ENCODE measurements around the gene COLGALT1.

The COLGALT1 gene

DNA sequence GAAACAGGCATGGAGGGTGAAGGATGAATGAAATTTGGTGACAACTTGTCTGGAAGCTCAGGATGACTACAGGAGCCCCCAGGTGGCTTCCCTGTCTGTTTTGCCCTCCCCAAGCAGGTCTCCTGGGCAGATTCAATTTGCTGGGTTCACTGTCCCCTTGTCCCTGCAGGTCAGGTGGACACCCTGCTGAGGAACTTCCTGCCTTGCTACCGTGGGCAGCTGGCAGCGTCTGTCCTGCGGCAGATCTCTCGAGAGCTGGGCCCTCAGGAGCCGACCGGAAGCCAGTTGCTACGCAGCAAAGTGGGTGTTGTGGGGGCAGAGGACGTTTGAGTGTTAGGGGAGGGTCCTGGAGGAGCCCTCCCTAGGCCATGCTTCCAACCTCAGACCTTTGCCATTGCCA, 24.9 kb upstream of the COLGALT1 start:
- in situ Hi-C loops (cut with HindIII; ENCODE audit: low sequenced_read_pairs), result no loop called here

DNA sequence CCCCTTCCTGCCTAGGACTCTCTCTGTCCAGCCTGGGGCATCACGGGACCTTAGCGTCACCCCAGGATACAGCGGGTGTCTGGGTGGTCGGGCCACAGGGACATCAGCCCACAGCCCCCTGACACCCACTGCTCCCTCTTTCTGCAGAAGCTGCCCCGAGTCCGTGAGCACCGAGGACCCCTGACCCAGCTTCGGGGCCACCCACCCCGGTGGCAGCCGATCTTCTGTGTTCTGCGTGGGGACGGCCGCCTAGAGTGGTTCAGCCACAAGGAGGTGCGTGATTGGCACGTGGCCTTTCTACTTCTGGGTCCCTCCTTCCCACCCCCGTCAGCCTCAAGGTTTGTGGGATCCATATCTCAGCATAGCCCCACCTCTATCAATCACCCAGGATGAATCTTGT, 23.3 kb upstream of the COLGALT1 start:
- in situ Hi-C loops (cut with HindIII; ENCODE audit: low sequenced_read_pairs), result no loop called here

DNA sequence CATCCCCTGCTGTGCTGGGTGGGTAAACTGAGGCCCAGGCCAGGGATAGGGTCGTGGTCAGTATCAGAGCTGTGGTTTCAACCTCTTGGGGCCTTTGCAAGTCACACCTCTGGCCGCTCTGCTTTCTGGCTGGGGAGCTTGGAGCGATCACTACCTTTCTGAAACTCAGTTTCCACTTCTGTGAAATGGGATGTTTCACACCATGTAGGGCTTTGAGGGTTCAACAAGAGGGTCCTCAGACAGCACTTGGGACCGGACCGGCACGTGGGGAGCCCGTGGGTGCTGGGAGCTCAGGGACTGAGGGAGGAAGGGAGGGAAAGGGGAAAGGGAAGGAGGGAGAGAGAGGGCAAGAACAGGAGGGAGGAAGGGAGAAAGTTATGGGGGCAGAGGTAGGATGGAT, 22.9 kb upstream of the COLGALT1 start:
- in situ Hi-C loops (cut with HindIII; ENCODE audit: low sequenced_read_pairs), result no loop called here

- in situ Hi-C loops (cut with HindIII; ENCODE audit: low sequenced_read_pairs), result no loop called here
These were observed 20.7 kb upstream of the COLGALT1 start for GRCh38 chr19:17534767-17535166.

DNA sequence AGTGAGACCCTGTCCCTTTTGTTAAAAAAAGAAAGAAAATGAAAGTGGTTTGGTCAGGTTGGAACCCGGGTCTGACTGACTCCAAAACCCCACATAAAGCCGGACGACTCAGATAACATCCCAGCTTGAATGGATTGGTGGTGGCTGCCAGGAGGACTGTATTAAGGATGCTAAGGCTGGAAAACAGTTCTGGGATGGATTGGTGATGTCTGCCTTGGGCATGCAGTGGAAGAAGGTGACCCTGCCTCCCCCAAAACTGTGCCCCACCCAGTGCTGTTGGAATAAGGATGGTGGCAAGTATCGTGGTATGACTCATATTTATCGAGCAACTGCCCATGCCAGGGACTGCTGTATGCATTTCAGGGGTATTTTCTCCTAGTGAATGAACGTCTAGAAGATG, 18.5 kb upstream of the COLGALT1 start:
- in situ Hi-C loops (cut with HindIII; ENCODE audit: low sequenced_read_pairs), result no loop called here

- in situ Hi-C loops (cut with HindIII; ENCODE audit: low sequenced_read_pairs), result no loop called here
These were observed 16.7 kb upstream of the COLGALT1 start for GRCh38 chr19:17538684-17539237.

DNA sequence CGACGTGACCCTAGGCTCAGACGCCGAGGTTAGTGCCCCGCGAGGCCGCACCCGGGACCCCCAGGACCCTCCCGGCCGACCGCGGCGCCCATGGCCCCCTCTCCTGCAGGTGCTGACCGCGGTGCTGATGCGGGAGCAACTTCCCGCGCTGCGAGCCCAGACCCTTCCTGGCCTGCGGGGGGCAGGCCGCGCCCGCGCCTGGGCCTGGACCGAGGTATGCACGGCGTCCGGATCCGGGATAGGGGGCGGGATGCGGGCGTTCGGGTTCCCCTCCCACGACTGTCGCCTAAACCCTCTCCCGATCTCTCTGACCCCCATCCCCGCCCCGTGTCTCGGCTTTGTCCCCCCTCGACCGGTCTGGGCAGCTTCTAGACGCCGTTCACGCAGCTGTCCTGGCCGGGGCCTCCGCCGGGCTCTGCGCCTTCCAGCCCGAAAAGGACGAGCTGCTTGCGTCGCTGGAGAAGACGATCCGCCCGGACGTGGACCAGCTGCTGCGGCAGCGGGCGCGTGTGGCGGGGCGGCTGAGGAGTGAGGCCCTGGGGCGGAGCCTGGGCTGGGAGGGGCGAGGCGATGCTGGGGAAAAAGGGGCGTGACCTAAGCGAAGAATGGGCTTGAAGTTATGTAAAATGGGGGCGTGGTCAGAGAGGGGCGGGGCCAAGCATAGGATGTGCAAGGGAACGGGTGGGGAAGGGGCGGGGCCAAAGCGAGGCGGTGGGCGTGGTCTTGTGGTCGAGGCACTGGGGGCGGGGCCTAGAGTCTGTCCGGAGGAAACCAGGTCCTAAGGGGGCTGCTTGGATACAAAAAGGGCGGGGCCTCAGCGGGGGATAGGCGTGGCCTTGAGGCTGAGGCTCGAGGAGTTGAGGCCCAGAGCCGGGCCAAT, 16.0 kb upstream of the COLGALT1 start:
- in situ Hi-C loops (cut with HindIII; ENCODE audit: low sequenced_read_pairs), result no loop called here

GRCh38 chr19:17540174-17540573, 15.3 kb upstream of the COLGALT1 start:
- in situ Hi-C loops (cut with HindIII; ENCODE audit: low sequenced_read_pairs), result no loop called here

GRCh38 chr19:17541184-17541759, 14.2 kb upstream of the COLGALT1 start:
- in situ Hi-C loops (cut with HindIII; ENCODE audit: low sequenced_read_pairs), result no loop called here

DNA sequence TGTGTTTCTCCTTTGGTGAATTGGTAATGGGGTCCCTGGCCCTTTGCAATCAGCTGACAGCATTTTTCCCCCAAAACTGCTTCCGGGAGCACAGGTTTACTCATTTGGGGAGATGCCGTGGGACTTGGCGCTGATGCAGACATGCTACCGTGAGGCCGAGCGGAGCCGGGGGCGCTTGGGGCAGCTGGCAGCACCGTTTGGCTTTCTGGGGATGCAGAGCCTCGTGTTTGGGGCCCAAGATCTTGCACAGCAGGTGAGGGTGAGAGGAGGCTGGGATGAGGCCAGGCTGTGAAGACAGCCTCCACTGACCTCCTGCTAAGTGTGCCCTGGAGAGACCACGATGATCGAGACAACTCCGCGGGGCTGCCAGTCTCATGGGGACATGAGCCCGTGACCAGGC, 13.4 kb upstream of the COLGALT1 start:
- in situ Hi-C loops (cut with HindIII; ENCODE audit: low sequenced_read_pairs), result no loop called here

DNA sequence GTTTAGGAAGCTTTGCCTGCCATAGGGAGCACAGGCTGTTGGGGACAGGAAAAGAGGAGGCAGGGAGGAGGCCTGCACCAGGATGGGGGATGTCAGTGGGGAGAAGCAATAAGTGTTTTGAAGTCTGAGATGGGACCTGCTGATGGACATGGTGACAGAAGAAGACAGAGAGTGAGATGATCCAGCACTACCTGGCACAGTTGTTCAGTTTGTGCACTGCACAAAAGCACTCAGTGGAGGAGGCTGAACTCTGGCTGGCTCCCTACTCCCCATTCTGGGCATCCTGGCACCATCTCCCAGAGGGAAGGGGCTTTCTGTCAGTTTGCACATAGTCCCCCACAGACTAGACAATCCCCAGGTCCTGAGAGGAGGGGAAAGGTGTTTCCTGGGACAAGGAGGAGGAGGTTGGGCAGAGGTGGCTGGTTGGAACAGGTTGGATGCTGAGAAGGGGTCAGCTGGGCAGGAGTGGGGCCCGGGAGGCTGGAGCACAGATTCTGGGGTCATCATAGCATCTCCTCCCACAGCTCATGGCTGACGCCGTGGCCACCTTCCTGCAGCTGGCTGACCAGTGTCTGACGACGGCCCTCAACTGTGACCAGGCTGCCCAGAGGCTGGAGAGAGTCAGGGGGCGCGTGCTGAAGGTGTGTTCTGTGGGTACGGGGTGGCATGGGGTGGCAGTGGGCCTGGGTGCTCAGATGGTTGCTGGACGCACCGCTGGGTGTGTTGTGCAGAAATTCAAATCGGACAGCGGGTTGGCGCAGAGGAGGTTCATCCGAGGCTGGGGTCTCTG, 12.5 kb upstream of the COLGALT1 start:
- in situ Hi-C loops (cut with HindIII; ENCODE audit: low sequenced_read_pairs), result no loop called here

GRCh38 chr19:17543986-17544385, 11.5 kb upstream of the COLGALT1 start:
- in situ Hi-C loops (cut with HindIII; ENCODE audit: low sequenced_read_pairs), result no loop called here

GRCh38 chr19:17544418-17544817, 11.0 kb upstream of the COLGALT1 start:
- in situ Hi-C loops (cut with HindIII; ENCODE audit: low sequenced_read_pairs), result no loop called here

DNA sequence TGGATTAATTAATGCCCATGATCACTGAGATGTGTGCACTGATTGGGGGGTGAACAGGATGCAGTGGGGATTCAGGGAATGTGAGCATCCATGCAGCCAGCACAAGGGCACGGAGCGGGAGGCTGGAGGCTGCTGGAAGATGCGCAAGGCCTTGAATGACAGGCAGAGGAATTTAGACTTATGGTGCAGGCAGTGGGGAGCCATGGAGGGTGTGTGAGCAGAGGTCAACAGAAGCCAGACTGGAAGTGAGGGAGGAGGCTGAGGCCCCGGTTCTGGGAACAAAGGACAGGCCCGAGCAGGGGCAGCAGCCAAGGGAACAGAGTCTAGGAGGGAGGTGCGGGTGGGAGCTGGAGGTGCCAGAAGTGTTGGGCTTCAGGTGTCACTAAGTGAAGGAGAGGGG, 7.3 kb upstream of the COLGALT1 start:
- in situ Hi-C loops (cut with HindIII; ENCODE audit: low sequenced_read_pairs), result no loop called here

GRCh38 chr19:17549085-17549740, 6.2 kb upstream of the COLGALT1 start:
- in situ Hi-C loops (cut with HindIII; ENCODE audit: low sequenced_read_pairs), result no loop called here

GRCh38 chr19:17550076-17550667, 5.3 kb upstream of the COLGALT1 start:
- in situ Hi-C loops (cut with HindIII; ENCODE audit: low sequenced_read_pairs), result loop anchor here (25.0 kb wide), 1 partner anchor 238 kb away; the partner anchor contains the start of genes ABHD8, DDA1 and MRPL34

DNA sequence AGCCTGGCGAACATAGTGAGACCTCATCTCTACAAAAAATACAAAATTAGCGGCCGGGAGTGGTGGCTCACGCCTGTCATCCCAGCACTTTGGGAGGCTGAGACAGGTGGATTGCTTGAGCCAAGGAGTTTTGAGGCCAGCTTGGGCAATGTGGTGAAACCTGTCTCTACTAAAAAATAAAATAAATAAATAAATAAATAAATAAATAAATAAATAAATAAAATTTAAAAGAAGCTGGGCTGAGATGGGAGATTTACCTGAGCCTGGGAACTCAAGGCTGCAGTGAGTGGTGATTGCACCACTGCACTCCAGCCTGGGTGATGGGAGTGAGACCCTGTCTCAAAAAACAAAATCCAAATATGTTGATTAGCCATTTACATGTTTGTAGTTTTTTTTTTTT, 2.7 kb upstream of the COLGALT1 start:
- in situ Hi-C loops (cut with HindIII; ENCODE audit: low sequenced_read_pairs), result loop anchor here (25.0 kb wide), 1 partner anchor 240 kb away; the partner anchor contains the start of genes ABHD8, DDA1 and MRPL34

DNA sequence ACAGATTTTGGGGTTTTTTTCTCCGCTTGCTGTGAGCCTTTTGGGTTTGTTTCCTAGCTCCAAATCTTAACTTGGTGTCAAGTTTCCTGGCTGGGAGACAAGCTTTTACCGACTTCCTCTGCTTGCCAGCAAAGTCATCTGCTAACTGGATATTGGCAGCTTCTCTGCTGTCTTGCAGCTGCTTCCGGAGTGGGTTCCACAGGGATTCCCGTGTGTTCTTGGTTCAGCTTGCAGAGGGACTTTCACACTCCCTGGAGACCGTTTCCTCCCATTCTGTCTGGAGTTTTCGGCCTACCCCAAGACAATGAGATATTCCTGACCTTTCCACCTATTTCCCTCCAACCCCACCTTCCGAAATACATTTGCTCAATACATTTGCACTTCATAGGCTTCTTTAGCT, 2.2 kb upstream of the COLGALT1 start:
- in situ Hi-C loops (cut with HindIII; ENCODE audit: low sequenced_read_pairs), result loop anchor here (25.0 kb wide), 1 partner anchor 241 kb away; the partner anchor contains the start of genes ABHD8, DDA1 and MRPL34

DNA sequence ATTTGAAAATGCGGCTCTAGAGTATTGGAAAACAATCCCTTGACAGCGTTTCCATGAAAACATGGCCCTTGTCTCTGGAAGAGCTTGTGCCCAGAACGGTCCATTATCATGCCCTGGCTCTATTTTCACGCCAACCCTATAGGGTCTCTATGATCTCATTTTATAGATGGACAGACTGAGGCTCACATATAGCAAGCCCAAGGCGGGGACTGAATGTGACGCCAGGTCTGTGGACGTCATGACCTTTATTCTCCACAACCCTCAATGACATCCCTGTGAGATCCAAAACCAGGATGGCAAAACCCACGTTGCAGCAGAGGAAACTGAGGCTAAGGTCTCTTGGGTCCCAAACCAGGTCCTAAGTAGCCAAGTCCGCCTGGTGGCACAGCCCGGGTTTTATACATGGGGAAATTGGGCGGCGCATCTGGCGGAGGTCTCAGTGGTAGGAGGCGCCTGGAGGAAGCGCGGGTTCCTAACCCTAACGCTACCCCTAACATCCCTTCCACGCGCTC, 425 bp upstream of the COLGALT1 start:
- in situ Hi-C loops (cut with HindIII; ENCODE audit: low sequenced_read_pairs), result loop anchor here (25.0 kb wide), 1 partner anchor 243 kb away; the partner anchor contains the start of genes ABHD8, DDA1 and MRPL34
